Activated naive CD4-positive, alpha-beta T cell treated with anti-CD3 and anti-CD28 coated beads for 36 hours (primary cell): ENCODE results near the gene ZCCHC3. TPM values are rescaled to one million over a fixed set of nuclear protein-coding genes. Genes with fewer than 3 reads are reported as not detected.

Experiments used
- CTCF ChIA-PET: fragments of 350-600 bp; sonication (Branson Sonifier 250); formaldehyde crosslinking; loops from one replicate; lab custom pipeline; 2021; ENCODE audit warnings: antibody characterized with exemption; lab: Charles Lee
- DNase-seq: peaks from one replicate; pipeline ENCODE4 v3.0.0-alpha.2; 2020
- H3K27ac Mint-ChIP-seq: one replicate; pipeline ENCODE4 v1.8.0; 2021; ENCODE audit warnings: mild to moderate bottlenecking, mixed read lengths
- H3K27me3 Mint-ChIP-seq: one replicate; pipeline ENCODE4 v1.8.0; 2021; ENCODE audit warnings: low read depth, mixed read lengths
- H3K36me3 Mint-ChIP-seq: one replicate; pipeline ENCODE4 v1.8.0; 2021; ENCODE audit warnings: low read depth, mixed read lengths
- H3K4me1 Mint-ChIP-seq: one replicate; pipeline ENCODE4 v1.8.0; 2021; ENCODE audit warnings: low read depth, mixed read lengths
- H3K4me3 Mint-ChIP-seq: one replicate; pipeline ENCODE4 v1.8.0; 2021; ENCODE audit warnings: mild to moderate bottlenecking, moderate library complexity, mixed read lengths
- H3K9me3 Mint-ChIP-seq: one replicate; pipeline ENCODE4 v1.8.0; 2021; ENCODE audit warnings: mixed read lengths
- intact Hi-C: fragments of 100-400 bp; cut with micrococcal nuclease; formaldehyde crosslinking; loops from one replicate; pipeline ENCODE4 v1.15.1; 2023
- total RNA-seq, 2 experiments: library from RNA; stranded (reverse); gene quantifications; one replicate each; pipeline ENCODE4 v1.2.3, GENCODE V29; 2021

The ZCCHC3 gene
- total RNA-seq, 2 experiments from 2014 or later, result 13.6 to 15.6 TPM

GRCh38 chr20:288956-289692 is 8.2 kb upstream of the ZCCHC3 start:
- H3K27ac Mint-ChIP-seq, result no peak overlapping the region
- CTCF ChIA-PET, result interaction anchor here (0.6 to 1.1 kb wide), 2 partner anchors 39 to 42 kb away, joined by 3 to 4 read pairs; no protein-coding TSS in a partner anchor

DNA sequence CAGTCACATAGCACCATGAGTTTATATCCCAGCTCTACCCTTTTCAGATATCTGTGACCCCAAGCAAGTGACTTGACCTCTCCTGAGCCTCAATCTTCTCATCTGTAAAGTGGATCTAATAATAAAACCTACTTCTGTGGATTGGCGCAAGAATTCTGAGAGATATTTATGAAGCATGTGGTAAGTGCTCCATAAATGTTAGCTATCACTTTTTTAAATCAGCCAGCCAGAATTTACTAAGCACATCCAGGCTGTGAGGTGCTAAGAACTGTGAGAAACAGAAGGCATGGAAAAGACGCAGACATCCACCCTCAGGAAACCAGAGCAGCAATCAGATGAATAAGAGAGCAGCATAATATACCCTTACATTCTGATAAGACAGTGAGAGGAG is 7.7 kb upstream of the ZCCHC3 start:
- Mint-ChIP-seq H3K27ac (peak overlapping the region; percentile 74), H3K4me1 (peaks cover 7% of the 10 kb centered on the region), H3K36me3 (no peaks in the 10 kb centered on the region), H3K4me3 (no peak overlapping the region), H3K9me3 (no peaks in the 10 kb centered on the region), H3K27me3 (no peaks in the 10 kb centered on the region)
- intact Hi-C loops, result loop anchor here (1.0 kb wide), 2 partner anchors 9 to 38 kb away; no protein-coding TSS in a partner anchor
- no peak for DNase-seq
- CTCF ChIA-PET, result interaction anchor here (0.6 to 1.1 kb wide), 2 partner anchors 38 to 41 kb away, joined by 3 to 4 read pairs; no protein-coding TSS in a partner anchor

More at GRCh38 chr20:288956-289692, 8.2 kb upstream of the ZCCHC3 start:
- Mint-ChIP-seq H3K27me3 (no peaks in the 10 kb centered on the region), H3K9me3 (no peaks in the 10 kb centered on the region), H3K4me1 (peaks cover 7% of the 10 kb centered on the region), H3K36me3 (no peaks in the 10 kb centered on the region), H3K4me3 (no peak overlapping the region)
- intact Hi-C loops, result no loop called here
- no peak for DNase-seq

DNA sequence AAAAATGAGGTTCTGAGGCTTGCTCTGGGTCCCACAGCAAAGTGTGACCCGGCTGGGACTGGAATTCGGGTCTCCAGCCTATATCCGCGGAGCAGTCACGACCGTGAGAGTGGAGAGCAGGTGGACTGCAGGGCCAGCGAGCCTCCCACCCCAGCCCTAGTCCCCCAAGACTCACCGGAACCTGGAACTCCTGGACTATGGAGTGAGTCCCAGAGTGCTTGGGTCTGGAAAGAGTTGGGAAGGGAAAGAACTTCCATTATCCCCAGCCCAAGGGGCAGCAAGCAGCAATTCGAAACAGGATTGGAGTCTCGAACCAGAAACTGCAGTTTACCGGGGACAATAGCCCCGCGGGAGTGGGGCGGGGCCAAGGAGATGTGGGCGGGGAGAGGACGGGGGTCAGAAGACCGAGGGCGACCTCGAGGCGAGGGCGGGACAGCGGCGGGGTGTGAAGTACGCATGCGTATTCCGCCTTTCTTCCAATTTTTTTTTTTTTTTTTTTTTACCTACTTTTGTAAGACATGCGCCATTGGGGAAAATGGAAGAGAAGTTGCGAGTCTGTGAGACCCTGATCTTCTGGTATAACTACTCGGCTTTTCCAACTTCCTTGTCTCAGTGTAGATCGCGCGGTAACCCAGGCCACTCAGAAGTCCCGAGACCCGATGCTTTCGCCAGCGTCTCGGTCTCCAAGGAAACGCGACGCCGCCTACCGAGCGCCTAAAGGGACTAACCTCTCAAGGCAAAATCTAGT is 7.1 kb upstream of the ZCCHC3 start, which contains the start of gene C20orf96:
Gene C20orf96, minus strand, starts transcription at position 667 of the 748 bp plus-strand sequence. Its CDS starts 140 bp downstream, at position 527.
- Mint-ChIP-seq H3K4me1 (peaks cover 7% of the 10 kb centered on the region), H3K9me3 (no peaks in the 10 kb centered on the region), H3K4me3 (no peak within 1 kb of the TSS), H3K27me3 (no peaks in the 10 kb centered on the region), H3K27ac (peak within 1 kb of the TSS; percentile 74), H3K36me3 (no peaks in the 10 kb centered on the region)
- intact Hi-C loops, result loop anchor here (1.0 kb wide), 2 partner anchors 8 to 37 kb away; no protein-coding TSS in a partner anchor
- CTCF ChIA-PET, result interaction anchor here (0.6 to 1.1 kb wide), 2 partner anchors 38 to 41 kb away, joined by 3 to 4 read pairs; no protein-coding TSS in a partner anchor
- DNase-seq, result peak; percentile 92

DNA sequence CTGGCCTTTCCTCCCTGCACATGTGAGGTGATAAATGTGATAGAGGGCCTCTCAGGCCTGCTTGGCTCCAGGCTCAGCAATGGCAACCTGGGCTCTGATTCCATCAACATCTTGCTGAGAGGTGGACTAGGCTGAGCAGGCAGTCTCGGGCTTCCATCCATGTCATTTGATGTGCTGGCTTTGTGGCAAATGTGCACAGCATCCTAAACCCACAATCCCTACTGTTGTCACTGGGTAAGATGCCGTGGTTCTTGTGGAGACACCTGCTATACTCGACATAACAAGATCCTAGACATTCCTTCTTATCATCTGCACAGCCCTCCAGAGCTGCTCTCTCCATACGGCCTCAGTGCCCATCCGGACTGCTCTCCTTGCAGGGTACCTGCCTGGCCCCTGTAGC is 2.8 kb upstream of the ZCCHC3 start:
- H3K27me3 Mint-ChIP-seq, result no peaks in the 10 kb centered on the region
- intact Hi-C loops, result no loop called here
- DNase-seq, result no peak
- CTCF ChIA-PET, result interaction anchor here (2.2 kb wide), 1 partner anchor 36 kb away, joined by 10 read pairs; no protein-coding TSS in a partner anchor
- no peaks in the 10 kb centered on the region for H3K9me3 Mint-ChIP-seq
- H3K36me3 Mint-ChIP-seq, result peaks cover 17% of the 10 kb centered on the region
- no peak overlapping the region for H3K4me3 Mint-ChIP-seq
- peaks cover 19% of the 10 kb centered on the region for H3K4me1 Mint-ChIP-seq
- H3K27ac Mint-ChIP-seq, result no peak overlapping the region

DNA sequence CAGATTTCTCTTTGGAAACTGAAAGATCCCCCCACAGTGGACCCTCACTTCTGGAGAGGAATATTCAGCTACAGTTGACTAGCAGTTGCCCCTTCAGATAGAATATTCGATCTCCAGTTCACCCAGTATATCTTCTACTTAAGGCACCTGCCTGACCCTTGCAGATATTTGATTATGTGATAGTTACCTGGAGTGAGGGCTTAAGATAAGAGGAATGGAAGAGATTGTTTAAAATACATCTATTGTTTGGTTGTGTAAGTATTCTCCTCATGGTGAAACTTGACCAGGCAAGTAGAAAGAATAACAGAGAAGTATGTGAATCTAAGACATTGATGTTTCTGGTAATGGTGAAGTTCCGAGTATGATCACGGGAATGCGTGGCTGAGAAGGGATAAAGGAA is 1.6 kb upstream of the ZCCHC3 start:
- Mint-ChIP-seq H3K36me3 (peaks cover 24% of the 10 kb centered on the region), H3K4me3 (peak overlapping the region; percentile 61), H3K4me1 (peaks cover 24% of the 10 kb centered on the region), H3K27me3 (no peaks in the 10 kb centered on the region), H3K27ac (peak overlapping the region; percentile 73), H3K9me3 (no peaks in the 10 kb centered on the region)
- DNase-seq, result no peak
- intact Hi-C loops, result no loop called here
- CTCF ChIA-PET, result interaction anchor here (1.1 kb wide), 1 partner anchor 28 kb away, joined by 3 read pairs; no protein-coding TSS in a partner anchor

- Mint-ChIP-seq H3K4me1 (peaks cover 30% of the 10 kb centered on the region), H3K27ac (peak overlapping the region; percentile 100)
Measured at GRCh38 chr20:297925-298775, 780 bp downstream of the ZCCHC3 start.

GRCh38 chr20:298776-299391 is 1.5 kb downstream of the ZCCHC3 start:
- no peaks in the 10 kb centered on the region for H3K27me3 Mint-ChIP-seq
- H3K36me3 Mint-ChIP-seq, result peaks cover 28% of the 10 kb centered on the region
- intact Hi-C loops, result loop anchor here (1.0 to 2.0 kb wide), 3 partner anchors 9 to 820 kb away; partner anchors contain the start of genes C20orf96 and PSMF1
- DNase-seq, result no peak
- H3K4me3 Mint-ChIP-seq, result peak overlapping the region; percentile 100
- H3K27ac Mint-ChIP-seq, result peak overlapping the region; percentile 100
- peaks cover 30% of the 10 kb centered on the region for H3K4me1 Mint-ChIP-seq
- H3K9me3 Mint-ChIP-seq, result no peaks in the 10 kb centered on the region
- CTCF ChIA-PET, result interaction anchor here (1.1 to 5.1 kb wide), 6 partner anchors 10 to 85 kb away, joined by 3 to 23 read pairs (median 6); partner anchors contain the start of gene SOX12

More at GRCh38 chr20:297925-298775, 780 bp downstream of the ZCCHC3 start:
- Mint-ChIP-seq H3K9me3 (no peaks in the 10 kb centered on the region), H3K27me3 (no peaks in the 10 kb centered on the region), H3K36me3 (peaks cover 28% of the 10 kb centered on the region), H3K4me3 (peak overlapping the region; percentile 100)
- CTCF ChIA-PET, result interaction anchor here (1.1 to 5.1 kb wide), 5 partner anchors 11 to 84 kb away, joined by 3 to 23 read pairs (median 5); partner anchors contain the start of gene SOX12
- intact Hi-C loops, result loop anchor here (1.0 to 2.0 kb wide), 6 partner anchors 8 to 821 kb away; partner anchors contain the start of genes C20orf96, PSMF1, SOX12 and TBC1D20
- peak; percentile 69 for DNase-seq

DNA sequence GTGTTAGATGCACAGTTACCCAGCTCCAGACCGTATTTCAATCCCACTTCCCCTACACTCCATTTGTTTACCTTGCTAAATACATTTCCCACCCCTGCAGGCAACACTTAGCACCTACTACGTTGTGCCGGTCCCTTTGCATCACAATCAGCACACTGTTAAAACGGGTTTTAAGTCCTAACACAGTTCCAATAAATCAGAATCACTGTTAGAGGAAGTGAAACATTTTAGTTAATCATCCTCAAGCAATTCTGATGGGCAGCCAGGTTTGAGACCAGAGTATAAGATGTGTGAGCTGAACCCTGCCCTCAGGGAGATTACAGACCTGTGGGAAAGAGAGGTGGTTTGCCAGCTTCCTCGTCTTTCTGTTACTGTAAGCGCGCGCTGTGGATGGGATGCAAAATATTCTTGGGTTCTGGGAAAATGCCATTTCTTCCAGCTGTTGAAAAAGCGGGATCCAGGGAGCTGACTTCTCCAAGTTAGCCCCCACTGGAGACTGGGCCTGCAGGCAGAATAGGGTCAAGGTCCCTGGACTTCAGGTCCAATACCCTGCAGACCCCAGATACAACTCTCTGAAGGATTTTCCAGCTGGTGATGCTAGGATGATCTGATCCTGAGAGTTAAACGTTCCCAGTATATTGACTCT is 3.1 kb downstream of the ZCCHC3 start:
- CTCF ChIA-PET, result interaction anchor here (0.8 to 5.1 kb wide), 4 partner anchors 12 to 35 kb away, joined by 3 to 23 read pairs (median 4); no protein-coding TSS in a partner anchor
- DNase-seq, result no peak
- intact Hi-C loops, result no loop called here
- no peaks in the 10 kb centered on the region for H3K27me3 Mint-ChIP-seq
- peak overlapping the region; percentile 53 for H3K4me3 Mint-ChIP-seq
- H3K4me1 Mint-ChIP-seq, result peaks cover 30% of the 10 kb centered on the region
- H3K36me3 Mint-ChIP-seq, result peaks cover 28% of the 10 kb centered on the region
- no peak overlapping the region for H3K27ac Mint-ChIP-seq
- no peaks in the 10 kb centered on the region for H3K9me3 Mint-ChIP-seq

- H3K4me1 Mint-ChIP-seq, result peaks cover 20% of the 10 kb centered on the region
- H3K9me3 Mint-ChIP-seq, result no peaks in the 10 kb centered on the region
- intact Hi-C loops, result no loop called here
- DNase-seq, result no peak
- H3K36me3 Mint-ChIP-seq, result peaks cover 28% of the 10 kb centered on the region
- no peak overlapping the region for H3K4me3 Mint-ChIP-seq
- CTCF ChIA-PET, result interaction anchor here (5.1 kb wide), 1 partner anchor 29 kb away, joined by 23 read pairs; no protein-coding TSS in a partner anchor
- no peaks in the 10 kb centered on the region for H3K27me3 Mint-ChIP-seq
- no peak overlapping the region for H3K27ac Mint-ChIP-seq
Measured at GRCh38 chr20:301886-302848, 4.8 kb downstream of the ZCCHC3 start.

- Mint-ChIP-seq H3K27ac (no peak overlapping the region), H3K36me3 (peaks cover 4% of the 10 kb centered on the region), H3K27me3 (no peaks in the 10 kb centered on the region), H3K4me3 (no peak overlapping the region), H3K9me3 (no peaks in the 10 kb centered on the region), H3K4me1 (peaks cover 16% of the 10 kb centered on the region)
- no peak for DNase-seq
- intact Hi-C loops, result no loop called here
- CTCF ChIA-PET, result interaction anchor here (0.7 kb wide), 1 partner anchor 36 kb away, joined by 5 read pairs; no protein-coding TSS in a partner anchor
Measured at GRCh38 chr20:305745-306144, 8.4 kb downstream of the ZCCHC3 start.
